T-helper 1 cell treated with Interleukin-12 subunit alpha and Interleukin-12 subunit beta and Interleukin-4 antibody, amounts not matched to agents 30 ng/mL and 1 ng/mL, for 36 hours (primary cell): ENCODE measurements around the gene C1orf141. TPM values are rescaled to one million over a fixed set of nuclear protein-coding genes. Genes with fewer than 3 reads are reported as not detected.

Source experiments
- intact Hi-C: fragments of 100-400 bp; cut with micrococcal nuclease; formaldehyde crosslinking; loops from one replicate; pipeline ENCODE4 v1.15.1; 2024
- total RNA-seq: library from RNA; stranded (reverse); gene quantifications from 2 replicates; pipeline ENCODE4 v1.2.3, GENCODE V29; 2022

The C1orf141 gene
- total RNA-seq, result not detected in 2 replicates

GRCh38 chr1:67134695-67135094, at the start of gene C1orf141:
Gene C1orf141 (minus strand): TSS chr1:67134970. CDS start chr1:67127240, 7,730 bp downstream.
- intact Hi-C loops, result no loop called here

DNA sequence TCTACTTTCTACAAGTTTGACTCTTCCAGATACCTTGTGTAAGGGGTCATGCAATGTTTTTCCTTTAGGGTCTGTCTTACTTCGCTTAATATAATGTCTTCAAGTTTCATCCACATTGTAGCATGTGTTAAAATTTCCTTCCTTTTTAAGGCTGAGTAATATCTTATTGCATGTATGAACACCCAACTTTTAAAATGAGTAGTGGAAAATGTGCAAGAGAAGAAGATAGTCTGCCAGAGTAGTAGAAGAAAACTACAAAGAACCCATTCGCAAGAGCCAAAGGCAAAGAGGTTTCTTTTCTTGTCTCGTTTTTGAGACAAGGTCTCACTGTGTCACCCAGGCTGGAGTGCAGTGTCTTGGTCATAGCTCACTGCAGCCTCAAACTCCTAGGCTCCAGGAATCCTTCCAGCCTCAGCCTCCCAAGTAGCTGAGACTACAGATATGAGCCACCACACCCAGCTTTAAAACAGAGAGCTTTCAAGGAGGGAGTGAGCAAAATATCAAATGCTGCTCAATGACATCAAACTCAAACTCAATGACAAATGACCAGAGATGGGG, 40.8 kb upstream of the C1orf141 start:
- intact Hi-C loops, result loop anchor here (1.0 to 2.0 kb wide), 2 partner anchors 8 to 17 kb away; no protein-coding TSS in a partner anchor

DNA sequence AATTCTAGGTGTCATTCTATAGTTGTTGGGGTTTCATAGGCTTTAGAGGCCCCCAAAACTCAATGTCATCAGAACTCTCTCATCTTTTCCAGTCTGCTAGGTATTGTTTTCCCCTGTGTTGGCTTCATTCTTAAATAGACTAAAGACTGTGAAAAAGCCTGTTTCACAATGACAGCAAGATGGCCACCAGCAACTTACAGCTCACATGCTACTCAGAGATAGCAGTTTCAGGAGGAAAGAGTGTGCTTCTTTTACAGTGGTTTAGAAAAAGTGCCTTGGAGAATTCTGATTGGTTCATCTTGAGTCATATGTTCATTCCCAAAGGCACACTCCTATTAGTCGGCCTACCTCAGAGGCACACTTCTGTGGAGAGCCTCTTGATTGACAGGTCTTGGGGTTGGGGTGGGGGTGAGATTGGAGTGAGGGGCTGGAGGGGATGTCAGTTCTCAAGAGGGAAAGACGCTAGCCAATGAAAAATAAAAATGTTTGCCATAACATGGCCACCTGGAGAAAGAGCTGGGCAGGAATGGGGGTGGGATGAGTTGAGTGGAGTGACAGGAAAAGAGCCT, 40.0 kb upstream of the C1orf141 start:
- intact Hi-C loops, result loop anchor here (1.0 to 5.0 kb wide), 3 partner anchors 9 to 842 kb away; no protein-coding TSS in a partner anchor

GRCh38 chr1:67173988-67174387, 39.2 kb upstream of the C1orf141 start:
- intact Hi-C loops, result loop anchor here (2.0 to 5.0 kb wide), 2 partner anchors 15 to 842 kb away; no protein-coding TSS in a partner anchor

DNA sequence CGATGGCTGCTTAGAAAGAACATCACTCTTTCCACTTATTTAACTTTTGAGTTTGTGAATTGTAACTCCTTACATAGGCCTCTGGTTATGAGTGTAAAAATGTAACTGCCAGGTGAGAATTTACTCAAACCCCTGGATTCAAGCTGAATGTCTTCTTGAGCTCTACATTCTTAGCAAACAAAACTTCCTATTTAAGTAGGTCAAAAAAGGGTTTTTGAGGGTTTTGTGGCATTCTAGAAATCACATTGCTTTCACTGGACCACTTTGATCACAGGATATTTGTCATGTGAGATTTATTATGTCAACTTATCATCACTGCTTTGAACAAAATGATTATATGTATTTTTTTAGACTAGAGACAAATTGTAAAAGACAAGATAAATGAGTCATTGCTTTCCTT, 37.2 kb upstream of the C1orf141 start:
- intact Hi-C loops, result loop anchor here (1.0 to 5.0 kb wide), 9 partner anchors 9 to 840 kb away; partner anchors contain the start of gene SERBP1

DNA sequence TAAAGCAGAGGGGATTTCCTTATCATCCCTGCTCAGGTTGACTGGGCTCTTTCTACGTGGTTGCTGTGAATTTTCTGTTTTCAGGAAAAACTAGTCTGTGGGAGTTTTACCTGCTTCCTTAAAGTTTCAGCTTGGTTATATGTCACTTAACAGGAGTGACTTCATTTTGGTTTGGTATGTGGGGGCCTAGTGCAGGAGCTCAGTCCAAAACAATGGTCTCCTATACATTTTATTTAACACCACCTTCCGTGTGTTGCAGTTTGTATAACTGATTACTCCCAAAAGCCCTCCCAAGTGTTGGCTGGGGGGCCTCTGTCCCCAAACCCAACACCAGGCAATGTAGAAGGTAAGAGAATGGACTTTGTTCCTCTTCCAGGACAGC, 36.8 kb upstream of the C1orf141 start:
- intact Hi-C loops, result loop anchor here (1.0 to 5.0 kb wide), 7 partner anchors 8 to 839 kb away; partner anchors contain the start of gene SERBP1

GRCh38 chr1:67170751-67171573, 36.2 kb upstream of the C1orf141 start:
- intact Hi-C loops, result loop anchor here (1.0 to 5.0 kb wide), 7 partner anchors 8 to 839 kb away; partner anchors contain the start of gene SERBP1

- intact Hi-C loops, result loop anchor here (2.0 to 10.0 kb wide), 3 partner anchors 261 to 1355 kb away; partner anchors contain the start of gene SERBP1
Observed at GRCh38 chr1:67169932-67170331, 35.2 kb upstream of the C1orf141 start.

- intact Hi-C loops, result loop anchor here (10.0 kb wide), 1 partner anchor 1355 kb away; no protein-coding TSS in a partner anchor
Observed at GRCh38 chr1:67169496-67169895, 34.7 kb upstream of the C1orf141 start.

GRCh38 chr1:67166196-67166595, 31.4 kb upstream of the C1orf141 start, which contains the start of gene IL23R:
Gene IL23R (plus strand): TSS chr1:67166454. CDS start chr1:67168121, 1,667 bp downstream.
- intact Hi-C loops, result loop anchor here (1.0 to 10.0 kb wide), 3 partner anchors 28 to 1351 kb away; no protein-coding TSS in a partner anchor

GRCh38 chr1:67165468-67166041, 30.8 kb upstream of the C1orf141 start:
- intact Hi-C loops, result loop anchor here (1.0 to 10.0 kb wide), 3 partner anchors 29 to 1351 kb away; no protein-coding TSS in a partner anchor

DNA sequence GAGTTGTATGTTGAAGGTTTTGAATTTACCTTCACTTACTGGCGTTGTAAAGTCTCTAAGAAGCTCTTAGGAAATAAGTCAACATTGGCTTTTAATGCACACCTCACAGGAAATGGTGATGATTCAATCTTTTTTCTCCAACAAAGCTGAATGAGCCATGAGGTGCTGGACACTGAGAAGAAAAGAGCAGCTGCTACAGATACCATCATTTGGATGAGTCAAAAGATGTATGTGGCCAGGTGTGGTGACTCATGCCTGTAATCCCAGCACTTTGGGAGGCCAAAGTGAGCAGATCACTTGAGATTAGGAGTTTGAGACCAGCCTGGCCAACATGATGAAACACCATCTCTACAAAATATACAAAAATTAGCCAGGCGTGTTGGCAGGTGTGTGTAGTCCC, 28.2 kb upstream of the C1orf141 start:
- intact Hi-C loops, result loop anchor here (1.0 to 10.0 kb wide), 7 partner anchors 8 to 1348 kb away; no protein-coding TSS in a partner anchor

DNA sequence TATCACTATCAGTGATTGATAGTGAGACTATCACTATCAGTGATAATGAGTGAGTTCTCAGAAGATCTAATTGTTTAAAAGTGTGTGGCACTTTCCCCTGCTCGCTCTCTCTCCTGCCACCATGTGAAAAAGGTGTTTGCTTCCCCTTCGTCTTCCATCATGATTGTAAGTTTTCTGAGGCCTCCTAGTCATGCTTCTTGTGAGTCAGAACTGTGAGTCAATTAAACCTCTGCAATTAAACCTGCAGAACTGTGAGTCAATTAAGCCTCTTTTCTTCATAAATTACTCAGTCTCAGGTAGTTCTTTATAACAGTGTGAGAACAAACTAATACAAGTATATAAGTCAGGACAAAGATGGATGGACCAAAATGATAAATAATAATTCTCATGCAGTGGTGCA, 24.5 kb upstream of the C1orf141 start:
- intact Hi-C loops, result loop anchor here (2.0 to 5.0 kb wide), 2 partner anchors 16 to 33 kb away; no protein-coding TSS in a partner anchor

GRCh38 chr1:67158401-67158800, 23.6 kb upstream of the C1orf141 start:
- intact Hi-C loops, result loop anchor here (2.0 to 5.0 kb wide), 2 partner anchors 16 to 34 kb away; no protein-coding TSS in a partner anchor

DNA sequence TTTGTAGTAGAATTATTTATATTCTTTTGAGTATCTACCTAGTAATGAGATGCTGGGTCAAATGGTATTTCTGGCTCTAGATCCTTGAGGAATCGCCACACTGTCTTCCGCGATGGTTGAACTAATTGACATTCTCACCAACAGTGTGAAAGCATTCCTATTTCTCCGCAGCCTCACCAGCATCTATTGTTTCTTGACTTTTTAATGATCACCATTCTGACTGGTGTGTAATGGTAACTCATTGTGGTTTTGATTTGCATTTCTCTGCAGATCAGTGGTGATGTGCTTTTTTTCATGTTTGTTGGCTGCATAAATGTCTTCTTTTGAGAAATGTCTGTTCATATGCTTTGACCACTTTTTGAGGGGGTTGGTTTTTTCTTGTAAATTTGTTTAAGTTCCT, 16.2 kb upstream of the C1orf141 start:
- intact Hi-C loops, result no loop called here

- intact Hi-C loops, result loop anchor here (1.0 to 5.0 kb wide), 9 partner anchors 23 to 384 kb away; partner anchors contain the start of gene SERBP1
Observed at GRCh38 chr1:67149179-67149770, 14.5 kb upstream of the C1orf141 start.

DNA sequence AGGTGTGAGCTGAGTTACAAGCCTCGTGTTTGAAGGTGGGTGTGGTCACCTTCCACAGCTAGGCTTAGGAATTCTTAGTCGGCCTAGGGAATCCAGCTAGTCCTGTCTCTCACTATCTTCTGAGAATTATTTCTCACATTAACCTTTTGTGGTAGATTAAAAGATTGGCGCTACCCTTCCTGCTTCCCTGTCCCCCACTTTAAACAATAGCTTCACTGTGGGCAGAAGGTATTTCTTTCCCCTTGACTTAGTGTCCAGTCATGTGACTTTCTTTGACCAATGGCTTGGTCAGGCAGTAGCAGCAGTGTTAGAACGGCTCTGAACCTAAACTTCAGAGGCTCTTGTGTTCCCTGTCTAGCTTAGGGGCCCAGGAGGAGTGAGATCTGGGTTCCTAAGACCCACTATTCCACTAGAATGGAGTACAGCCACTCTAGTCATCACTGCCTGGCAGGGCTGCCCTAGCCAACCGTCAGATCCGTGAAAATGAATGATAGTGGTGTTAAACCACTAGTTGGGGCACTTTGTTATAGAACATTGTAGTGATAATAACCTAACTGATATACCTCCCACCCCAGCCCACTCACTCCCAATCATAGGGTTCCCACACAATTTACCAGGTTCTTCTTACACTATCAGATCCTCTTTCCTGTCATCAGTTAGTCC, 13.9 kb upstream of the C1orf141 start:
- intact Hi-C loops, result loop anchor here (1.0 to 5.0 kb wide), 9 partner anchors 24 to 383 kb away; partner anchors contain the start of gene SERBP1

- intact Hi-C loops, result loop anchor here (5.0 kb wide), 2 partner anchors 166 to 284 kb away; partner anchors contain the start of gene SERBP1
Observed at GRCh38 chr1:67147973-67148372, 13.2 kb upstream of the C1orf141 start.

DNA sequence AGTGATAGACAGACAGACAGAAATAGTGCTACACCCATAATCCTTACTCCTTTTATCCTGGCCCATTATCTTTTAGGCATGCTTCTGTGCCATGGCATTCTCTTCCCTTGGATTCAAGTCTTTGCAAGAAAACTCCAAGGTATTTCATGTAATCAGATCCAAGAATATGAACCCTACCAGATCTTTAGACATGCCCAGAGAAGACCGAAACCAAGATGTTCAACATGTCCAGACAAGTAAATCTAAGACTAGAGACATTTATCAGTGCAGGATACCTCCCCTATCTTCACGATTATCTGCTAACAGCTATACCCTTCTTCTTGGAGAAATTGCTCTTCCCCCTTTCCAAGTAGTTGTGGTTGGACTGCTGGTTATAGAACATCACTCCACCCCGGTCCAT, 11.8 kb upstream of the C1orf141 start:
- intact Hi-C loops, result loop anchor here (5.0 kb wide), 2 partner anchors 164 to 286 kb away; partner anchors contain the start of gene SERBP1
